ENCODE measurements around the gene EML1. TPM values are rescaled to one million over a fixed set of nuclear protein-coding genes. Genes with fewer than 3 reads are reported as not detected.

EML1 gene
- total RNA-seq, 4 donors from 2014 or later: 11.0 to 57.5 (median 24.5) TPM

DNA sequence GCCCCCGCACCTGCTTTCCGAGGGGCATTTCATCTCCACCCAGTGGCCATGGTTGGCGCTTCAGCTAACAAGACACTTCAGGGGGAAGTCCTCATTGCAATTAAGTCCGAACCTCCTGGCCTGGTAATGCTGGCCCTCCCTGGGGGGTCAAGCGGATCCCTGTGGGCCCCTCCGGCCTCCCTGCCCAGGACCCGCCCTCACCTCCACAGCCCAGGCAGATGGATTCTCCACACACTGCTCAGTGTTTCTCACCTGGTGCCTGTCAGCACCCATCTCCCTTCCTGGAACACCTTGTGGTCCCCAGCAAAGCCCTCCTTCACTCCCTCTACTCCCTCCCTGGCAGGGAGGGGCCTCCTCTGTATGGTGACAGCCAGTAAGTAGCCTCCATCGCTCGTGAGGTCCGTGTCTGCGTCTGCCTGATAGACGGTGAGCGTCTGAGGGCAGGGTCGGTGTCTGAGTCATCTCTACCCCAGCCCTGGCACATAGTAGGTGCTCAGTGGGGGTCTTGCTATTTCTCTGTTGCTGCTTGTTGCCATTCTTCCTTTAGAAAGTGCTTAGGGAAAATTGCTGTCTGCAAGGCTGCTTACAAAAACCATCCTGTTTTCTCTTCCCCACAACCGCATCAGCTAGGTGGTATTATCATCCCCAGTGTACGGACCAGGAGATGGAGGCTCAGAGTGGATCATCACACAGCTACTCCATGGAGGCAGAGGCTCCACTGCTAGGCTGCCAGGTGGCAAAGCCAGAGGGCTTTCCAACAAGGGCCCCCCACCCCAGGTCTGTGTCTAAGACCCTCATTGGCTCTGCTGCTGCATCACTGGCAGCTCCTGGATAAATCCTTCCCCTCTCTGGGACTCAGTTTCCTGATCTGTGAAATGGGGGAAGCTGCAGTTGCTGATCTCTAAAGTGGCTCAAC is 39.7 kb upstream of the EML1 start:
- TF ChIP-seq, protein P1, sequence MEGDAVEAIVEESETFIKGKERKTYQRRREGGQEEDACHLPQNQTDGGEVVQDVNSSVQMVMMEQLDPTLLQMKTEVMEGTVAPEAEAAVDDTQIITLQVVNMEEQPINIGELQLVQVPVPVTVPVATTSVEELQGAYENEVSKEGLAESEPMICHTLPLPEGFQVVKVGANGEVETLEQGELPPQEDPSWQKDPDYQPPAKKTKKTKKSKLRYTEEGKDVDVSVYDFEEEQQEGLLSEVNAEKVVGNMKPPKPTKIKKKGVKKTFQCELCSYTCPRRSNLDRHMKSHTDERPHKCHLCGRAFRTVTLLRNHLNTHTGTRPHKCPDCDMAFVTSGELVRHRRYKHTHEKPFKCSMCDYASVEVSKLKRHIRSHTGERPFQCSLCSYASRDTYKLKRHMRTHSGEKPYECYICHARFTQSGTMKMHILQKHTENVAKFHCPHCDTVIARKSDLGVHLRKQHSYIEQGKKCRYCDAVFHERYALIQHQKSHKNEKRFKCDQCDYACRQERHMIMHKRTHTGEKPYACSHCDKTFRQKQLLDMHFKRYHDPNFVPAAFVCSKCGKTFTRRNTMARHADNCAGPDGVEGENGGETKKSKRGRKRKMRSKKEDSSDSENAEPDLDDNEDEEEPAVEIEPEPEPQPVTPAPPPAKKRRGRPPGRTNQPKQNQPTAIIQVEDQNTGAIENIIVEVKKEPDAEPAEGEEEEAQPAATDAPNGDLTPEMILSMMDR (IDR thresholded peaks at IDR 0.05; ENCODE audit: low read depth): no peak

DNA sequence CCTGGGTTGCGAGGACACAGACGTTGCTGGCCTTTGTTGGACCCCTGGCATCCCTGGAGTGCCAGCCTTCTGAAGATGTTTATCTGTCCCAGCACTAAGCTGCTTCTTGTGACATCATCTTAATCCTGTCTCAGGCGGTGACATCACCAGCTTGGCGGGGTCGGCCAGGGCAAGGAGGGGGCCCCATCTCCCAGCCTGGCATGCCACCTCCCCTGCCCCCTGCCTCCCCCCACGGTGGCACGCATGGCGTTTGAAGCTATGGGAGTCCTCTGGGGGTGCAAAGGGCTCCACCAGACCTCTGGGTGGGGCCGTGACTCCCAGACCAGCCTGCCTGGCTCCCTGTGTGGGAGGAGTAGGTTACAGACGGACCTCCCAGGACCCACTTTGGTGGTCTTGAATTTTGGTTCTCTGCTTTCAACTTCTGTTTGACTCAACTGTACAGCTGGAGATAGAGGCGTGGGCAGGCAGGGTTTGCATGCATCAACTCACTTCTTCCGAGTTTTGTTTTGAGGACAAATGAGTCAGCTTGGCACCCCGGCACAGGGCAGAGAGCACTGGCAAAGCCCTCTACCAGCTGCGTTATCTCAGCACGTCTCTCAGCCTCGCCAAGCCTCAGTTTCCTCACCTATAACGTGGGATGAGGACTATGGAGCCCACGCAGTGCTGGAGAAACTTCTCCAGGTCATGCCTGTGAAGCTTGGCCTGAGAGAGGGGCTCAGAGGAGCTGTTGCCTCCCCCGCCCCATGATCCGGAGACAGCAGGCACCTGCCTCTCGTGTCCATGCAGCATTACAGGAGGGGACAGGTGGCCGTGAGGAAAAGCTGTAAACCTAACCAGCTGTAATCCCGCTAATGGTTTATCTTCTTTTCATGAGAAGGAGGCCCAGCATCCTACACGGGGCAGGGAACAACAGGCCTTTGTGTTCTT is 38.8 kb upstream of the EML1 start:
- TF ChIP-seq, protein P1 (IDR thresholded peaks at IDR 0.05; ENCODE audit: low read depth): no peak

DNA sequence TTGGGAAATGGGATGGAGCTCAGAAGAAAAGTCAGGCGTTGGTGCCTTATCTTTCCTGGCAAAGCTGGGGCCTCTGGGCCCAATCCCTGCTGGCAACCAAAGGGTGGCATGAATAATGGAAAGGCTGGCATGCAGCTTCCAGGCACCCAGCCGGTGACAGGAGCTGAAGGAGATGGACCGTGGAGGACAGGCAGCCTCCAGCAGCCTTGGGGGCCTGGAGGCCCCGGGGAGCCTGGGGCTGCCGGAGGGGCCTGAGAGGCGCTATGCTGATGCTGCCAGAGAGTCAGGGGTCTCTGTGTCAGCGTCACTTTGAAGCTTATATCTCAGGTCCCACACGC is 38.2 kb upstream of the EML1 start:
- TF ChIP-seq, protein P1 (IDR thresholded peaks at IDR 0.05; ENCODE audit: low read depth): no peak

DNA sequence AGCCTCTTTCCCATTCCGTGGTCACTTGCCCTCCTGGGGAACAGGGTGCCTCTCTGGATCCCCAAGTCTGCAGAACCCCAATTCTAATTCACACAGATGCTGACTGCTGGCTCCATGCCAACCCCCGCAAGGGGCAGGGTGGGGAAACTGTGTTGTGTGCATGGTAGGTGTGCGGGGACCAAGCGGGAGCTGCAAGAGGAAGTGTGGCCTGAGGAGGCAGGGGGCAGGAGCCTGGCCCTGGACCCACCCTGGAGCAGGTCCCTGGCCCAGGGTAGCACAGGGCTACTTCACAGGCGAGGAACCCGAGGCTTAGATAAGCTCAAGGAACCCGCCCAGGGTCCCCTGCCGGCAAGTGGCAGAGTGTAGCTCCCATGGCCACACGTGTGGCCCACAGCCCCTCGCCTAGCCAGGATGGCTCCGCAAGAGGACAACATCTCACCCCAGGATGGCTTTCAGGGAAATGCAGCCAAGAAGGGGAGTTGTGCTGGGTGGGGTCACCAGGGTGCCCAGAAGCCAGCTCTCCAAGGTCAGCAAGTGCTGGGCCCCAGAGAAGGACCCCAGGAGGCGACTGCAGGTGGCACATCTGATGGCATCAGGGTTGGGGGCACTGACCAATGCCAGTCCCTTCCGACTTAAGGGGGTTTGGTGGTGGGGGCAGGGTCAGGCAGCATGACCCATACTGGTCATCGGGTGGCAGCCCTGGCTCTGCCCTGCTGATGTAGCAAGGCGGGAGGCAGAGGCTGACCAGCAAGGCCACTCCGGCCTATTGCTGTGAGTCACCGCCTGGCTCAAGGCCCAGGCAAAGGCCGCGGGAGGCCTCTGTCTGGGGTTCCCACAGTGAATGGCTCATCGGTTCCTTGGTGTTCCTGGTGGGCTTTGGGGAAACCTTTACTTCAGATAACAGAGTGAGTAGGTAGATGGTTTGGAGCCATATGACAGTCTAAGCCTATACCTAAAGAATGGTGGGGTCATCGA is 37.3 kb upstream of the EML1 start:
- TF ChIP-seq, protein P1 (IDR thresholded peaks at IDR 0.05; ENCODE audit: low read depth): no peak

DNA sequence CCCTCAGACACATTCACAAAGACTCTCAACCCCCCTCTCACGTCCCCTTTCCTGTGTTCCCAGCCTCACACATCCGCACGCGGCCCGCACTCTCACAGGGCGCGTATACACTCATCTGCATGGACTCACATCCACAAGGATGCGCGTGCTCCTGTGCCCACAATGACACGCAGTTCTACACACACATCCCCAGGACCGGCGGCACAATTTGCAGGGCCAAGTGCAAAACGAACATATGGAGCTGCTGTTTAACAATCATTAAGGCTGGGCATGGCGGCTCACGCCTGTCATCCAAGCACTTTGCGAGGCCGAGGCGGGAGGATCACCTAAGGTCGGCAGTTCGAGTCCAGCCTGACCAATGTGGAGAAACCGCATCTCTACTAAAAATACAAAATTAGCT is 36.4 kb upstream of the EML1 start:
- TF ChIP-seq, protein P1 (IDR thresholded peaks at IDR 0.05; ENCODE audit: low read depth): no peak

DNA sequence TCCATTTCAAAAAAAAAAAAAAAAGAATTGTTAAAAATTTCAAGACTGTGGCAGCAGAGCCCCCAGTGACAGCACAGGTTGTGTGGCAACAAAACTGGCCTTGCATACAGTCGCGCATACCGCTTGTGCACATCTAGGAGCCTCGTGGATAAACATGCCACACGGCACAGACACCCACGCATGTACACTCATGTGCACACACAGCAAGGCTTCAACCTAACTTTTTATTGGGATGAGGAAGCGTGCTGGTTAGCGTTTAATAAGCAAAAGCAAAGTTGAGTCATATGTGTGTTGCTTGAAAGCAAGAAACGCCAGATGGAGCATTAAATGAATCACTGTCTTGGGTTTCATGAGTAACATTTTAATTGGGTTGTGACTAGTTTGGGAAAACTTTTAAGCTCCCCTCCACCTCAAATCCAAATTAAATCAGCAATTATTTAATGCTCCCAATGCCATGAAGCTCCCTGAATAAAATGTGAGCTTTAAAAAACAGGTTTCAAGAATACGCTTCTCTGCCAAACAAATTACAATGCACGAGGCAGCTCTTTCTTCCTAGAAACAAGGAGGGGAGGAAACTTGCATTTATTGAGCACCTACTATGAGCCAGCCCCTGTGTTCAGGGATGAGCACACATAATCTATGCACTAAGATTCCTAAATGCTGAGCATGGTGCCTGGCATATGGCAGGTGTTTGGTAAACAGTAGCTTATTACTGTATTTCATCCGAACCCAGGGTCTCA is 35.7 kb upstream of the EML1 start:
- TF ChIP-seq, protein P1 (IDR thresholded peaks at IDR 0.05; ENCODE audit: low read depth): no peak

Data from subcutaneous adipose tissue (tissue), 4 donors.